NAMALWA (cell line): ENCODE results near the gene TRPV4.

ENCODE experiments used
- DNase-seq: peaks from one replicate; pipeline ENCODE4 v3.0.0-alpha.2; 2015; ENCODE audit warnings: low spot score

TRPV4 gene

GRCh38 chr12:109827566-109828550 is 5.3 kb downstream of the TRPV4 start:
- DNase-seq: no peak

DNA sequence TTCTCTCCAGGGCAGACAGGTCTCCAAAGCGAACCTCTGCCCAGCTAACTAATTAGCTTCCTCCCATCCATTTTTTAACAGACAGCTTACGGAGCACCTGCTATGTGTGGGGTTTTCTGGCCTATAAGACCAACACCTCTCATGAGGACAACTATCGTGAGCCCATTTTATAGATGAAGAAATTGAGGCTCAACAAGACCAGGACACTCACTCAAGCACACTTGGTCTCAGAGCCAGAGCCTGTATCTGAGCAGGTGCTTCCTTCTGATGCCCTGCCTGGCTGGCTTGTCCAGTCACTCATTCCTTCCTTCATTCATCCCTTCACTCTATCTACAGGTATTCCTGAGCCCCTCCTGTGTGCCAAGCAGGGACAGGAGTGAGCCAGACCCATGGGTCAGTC is 6.1 kb downstream of the TRPV4 start:
- DNase-seq: no peak

- DNase-seq: no peak
These were observed 8.5 kb downstream of the TRPV4 start for GRCh38 chr12:109824731-109825130.

- DNase-seq: no peak
These were observed 10.2 kb downstream of the TRPV4 start for GRCh38 chr12:109822951-109823411.

GRCh38 chr12:109822416-109822815 is 10.8 kb downstream of the TRPV4 start:
- DNase-seq: no peak

- no peak for DNase-seq
These were observed 11.2 kb downstream of the TRPV4 start for GRCh38 chr12:109821968-109822367.

GRCh38 chr12:109820816-109821381 is 12.3 kb downstream of the TRPV4 start:
- DNase-seq: no peak

DNA sequence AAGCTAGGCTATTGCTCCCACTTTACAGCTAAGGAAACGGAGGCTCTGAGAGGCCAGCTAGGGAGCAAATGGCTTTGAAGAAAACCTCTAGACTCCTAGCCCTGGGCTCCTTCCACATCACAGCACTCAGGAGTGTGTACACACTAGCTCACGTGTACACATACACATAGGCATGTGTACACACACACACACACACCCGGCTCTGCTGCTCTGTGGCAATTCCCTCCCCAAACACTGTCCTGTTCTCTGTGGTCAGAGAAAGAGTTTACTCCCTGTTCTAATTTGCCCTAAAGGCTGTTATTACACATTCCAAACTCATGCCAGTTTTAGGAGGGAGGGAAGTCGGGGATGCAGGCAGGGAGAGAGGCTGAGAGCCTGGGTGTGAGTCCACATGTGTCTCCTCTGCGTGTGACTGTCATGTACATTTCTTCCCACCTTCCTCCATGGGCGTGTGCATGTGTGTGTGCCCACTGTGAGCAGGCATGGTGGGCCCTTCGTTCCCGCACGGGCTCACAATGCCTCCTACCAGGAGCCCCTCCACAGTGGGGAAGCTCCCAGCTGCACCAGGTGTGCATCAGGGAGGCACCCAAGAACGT is 14.2 kb downstream of the TRPV4 start:
- no peak for DNase-seq

DNA sequence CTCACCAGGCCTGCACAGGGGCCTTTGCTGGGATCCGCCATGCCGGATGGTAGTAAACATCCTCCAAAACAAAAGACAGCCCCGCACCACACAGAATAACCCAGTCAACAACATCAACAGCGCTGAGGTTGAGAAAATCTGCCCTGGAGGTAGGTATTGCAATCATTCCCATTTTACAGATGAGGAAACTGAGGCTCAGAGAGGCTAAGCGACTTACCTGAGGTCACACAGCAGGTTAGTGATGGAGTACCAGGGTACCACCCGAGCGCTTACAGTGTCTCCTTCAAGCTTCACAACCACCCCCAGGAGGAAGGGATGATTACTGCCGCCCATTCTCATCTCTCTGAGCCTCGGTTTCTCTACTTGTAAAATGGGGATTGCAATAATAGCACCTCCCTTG is 14.9 kb downstream of the TRPV4 start:
- DNase-seq: no peak

DNA sequence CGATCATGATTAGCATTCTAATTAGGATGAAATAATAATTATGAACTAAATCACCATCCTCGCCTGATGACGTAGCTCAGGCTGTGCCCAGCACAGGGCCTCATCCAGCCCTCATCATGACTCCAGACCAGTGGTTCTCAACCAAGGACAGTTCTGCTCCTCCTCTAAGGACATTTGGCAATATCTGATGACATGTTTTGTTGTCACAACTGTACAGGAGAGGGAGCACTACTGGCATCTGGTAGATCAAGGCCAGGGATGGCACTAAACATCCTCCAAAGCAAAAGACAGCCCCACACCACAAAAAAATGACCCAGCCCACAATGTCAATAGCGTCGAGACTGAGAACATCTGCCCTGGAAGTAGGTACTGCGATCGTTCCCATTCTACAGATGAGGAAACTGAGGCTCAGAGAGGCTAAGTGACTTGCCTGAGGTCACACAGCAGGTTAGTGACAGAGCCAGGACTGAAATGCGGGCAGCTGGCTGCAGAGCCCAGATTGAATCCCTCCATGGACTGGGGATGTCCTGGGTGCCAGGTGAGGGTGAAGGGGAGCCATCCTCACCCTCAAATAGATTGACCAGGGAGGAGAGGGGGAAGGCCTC is 15.5 kb downstream of the TRPV4 start:
- peak; percentile 19 for DNase-seq

GRCh38 chr12:109816870-109817269 is 16.3 kb downstream of the TRPV4 start:
- DNase-seq: no peak

GRCh38 chr12:109815757-109816617 is 17.2 kb downstream of the TRPV4 start:
- no peak for DNase-seq

GRCh38 chr12:109815225-109815624 is 18.0 kb downstream of the TRPV4 start:
- no peak for DNase-seq

DNA sequence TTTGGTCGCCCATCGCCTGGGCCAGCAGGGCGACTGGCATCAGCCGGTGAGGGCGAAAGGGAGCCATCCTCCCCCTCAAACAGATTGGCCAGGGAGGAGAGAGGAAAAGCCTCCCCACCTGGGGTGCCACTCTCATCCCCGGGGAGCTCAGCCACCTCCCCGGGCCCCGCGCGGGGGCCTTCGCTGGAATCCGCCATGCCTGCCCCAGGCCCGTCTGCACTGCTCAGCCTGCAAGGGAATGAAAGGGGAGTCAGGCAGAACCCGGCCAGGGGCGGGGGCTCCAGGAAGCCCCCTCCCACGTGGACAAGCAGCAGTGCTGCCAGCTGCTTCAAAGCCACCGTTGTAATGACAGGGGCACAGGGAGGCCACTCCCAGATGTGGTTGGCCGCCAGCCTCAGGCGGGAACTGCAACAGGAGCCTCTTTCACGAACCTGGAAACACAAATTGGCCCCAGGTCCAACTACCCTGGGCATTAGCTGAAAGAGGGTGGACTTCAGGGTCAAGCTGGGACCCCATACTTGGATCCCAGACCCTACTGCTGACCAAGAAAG is 18.5 kb downstream of the TRPV4 start:
- DNase-seq: no peak

- no peak for DNase-seq
These were observed 19.3 kb downstream of the TRPV4 start for GRCh38 chr12:109813810-109814416.

DNA sequence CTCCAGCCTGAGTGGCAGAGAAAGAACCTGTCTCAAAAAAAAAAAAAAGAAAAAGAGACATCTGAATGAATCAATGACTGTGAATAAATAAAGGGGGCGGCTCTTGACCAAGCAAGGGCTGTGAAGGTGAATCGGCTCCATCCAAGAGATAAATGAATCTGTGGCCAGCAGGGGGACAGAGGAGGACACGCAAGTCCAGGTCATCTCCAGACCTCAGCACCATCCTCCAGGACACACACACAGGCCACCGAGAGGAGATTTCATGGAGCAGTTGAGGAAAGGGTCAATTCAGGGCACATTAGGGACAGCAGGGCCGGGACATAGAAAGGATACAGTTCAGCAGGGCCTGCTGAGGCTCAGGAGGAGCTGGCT is 21.6 kb downstream of the TRPV4 start:
- no peak for DNase-seq

DNA sequence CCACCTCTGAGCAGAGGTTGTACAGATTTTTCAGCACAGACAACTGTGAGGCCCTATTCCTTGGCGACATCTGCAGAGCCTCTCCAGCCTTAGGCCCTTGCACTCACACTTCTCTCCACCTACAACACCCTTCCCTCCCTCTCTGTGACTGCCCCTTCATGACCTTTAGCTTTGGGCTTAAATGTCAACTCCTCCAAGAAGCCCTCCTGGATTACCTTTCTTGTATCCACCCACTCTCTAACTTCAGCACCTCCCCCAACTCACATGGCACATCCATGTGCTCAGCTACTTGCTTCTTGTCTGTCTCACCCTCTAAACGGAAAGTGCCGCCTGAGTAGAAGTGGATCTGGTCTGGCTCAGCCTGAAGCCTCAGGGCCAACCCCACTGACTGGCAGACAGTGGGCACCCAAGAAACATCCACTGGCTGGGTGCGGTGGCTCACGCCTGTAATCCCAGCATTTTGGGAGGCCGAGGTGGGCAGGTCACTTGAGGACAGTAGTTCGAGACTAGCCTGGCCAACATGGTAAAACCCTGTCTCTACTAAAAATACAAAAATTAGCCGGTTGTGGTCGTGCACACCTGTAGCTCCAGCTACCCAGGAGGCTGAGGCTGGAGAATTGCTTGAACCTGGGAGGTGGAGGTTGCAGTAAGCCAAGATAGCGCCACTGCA is 22.1 kb downstream of the TRPV4 start:
- DNase-seq: no peak

GRCh38 chr12:109808876-109809646 is 24.1 kb downstream of the TRPV4 start:
- no peak for DNase-seq

DNA sequence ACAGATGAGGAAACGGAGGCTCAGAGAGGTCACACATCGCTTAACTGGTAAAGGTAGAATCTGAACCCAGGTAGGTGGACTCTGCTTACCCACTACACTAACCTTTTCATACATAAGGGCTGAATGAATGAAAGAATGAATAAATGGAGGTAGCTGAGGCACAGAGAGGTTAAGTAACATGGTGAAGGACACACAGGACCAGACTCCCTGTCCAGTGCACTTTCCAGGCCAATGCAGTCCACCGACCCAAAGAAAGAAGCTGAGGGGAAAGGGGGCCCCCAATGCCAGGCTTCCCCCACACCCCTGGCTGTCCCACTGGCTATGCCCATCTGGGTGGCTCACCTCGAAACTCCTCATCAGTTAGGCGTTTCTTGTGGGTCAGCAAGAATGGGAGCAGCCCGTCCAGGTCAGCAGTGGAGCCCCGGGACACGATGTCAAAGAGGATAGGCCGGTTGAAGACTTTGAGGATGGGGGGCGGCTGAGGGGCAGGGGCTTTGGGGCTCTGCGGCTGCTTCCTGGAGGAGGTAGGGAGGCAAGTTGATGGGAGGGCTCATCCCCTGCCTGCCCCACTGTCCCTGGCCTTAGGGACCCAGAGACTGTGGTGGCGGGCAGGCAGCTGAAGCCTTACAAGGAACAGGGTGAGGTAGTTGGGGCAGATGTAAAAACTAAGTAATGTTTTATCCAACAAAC is 25.1 kb downstream of the TRPV4 start:
- no peak for DNase-seq
